GM13976 (cell line): ENCODE measurements around the gene DPP8.

Source experiments
- DNase-seq: peaks from one replicate; pipeline ENCODE4 v3.0.0; 2012; ENCODE audit warnings: low spot score
- in situ Hi-C: fragments of 300-500 bp; cut with MboI; formaldehyde crosslinking; loops from one replicate; pipeline ENCODE4 v1.12.0; 2022; ENCODE audit warnings: low sequenced_read_pairs, mixed read lengths, inconsistent platforms; ENCODE audit not compliant: unreplicated experiment
- TF ChIP-seq, protein P1 (sequence below): IDR thresholded peaks from 2 replicates; pipeline ENCODE4 v1.5.1; 2012; ENCODE audit warnings: borderline replicate concordance, mild to moderate bottlenecking; ENCODE audit not compliant: insufficient read depth; ENCODE audit errors: extremely low read depth, missing control alignments, control extremely low read depth

Gene DPP8

DNA sequence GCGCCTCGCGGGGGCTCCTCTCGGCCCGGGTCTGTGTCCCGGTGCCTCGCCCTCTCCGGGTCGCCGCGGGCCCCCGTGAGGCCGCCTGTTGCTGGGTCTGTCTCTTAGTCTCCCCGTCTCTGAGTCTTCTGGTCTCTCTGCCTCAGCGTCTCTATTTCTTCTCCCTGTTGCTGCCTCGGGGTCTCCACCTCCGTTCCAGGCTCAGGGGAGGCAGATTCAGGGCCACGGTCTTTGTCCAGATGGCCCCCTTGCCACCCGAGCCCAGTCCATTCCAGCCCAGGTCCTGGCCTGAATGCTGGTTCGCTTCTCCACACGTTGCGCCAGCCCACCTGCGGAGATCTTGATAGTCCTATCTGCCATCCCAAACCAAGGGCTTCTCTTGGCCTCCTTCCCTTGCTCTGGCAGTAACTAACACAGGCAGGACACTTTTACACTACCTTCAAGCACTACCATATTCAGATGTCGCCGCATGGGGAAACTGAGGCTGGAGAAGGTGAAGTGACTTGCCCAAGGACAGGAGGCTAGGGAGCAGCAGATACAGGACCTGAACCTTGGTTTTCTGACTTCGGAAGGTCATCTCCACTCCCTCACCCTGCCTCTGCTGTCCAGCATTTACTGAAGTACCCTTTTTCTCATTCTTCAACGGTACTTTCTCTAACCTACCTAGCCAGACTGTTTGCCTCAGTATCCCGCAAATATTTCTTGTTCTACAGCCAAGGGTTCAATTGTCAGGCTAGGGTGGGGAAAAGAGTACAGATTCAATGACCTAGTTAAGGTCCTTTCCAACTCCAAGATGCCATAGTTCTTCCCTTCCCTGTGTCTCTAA lies 94.1 kb downstream of the DPP8 start:
- TF ChIP-seq, protein P1, sequence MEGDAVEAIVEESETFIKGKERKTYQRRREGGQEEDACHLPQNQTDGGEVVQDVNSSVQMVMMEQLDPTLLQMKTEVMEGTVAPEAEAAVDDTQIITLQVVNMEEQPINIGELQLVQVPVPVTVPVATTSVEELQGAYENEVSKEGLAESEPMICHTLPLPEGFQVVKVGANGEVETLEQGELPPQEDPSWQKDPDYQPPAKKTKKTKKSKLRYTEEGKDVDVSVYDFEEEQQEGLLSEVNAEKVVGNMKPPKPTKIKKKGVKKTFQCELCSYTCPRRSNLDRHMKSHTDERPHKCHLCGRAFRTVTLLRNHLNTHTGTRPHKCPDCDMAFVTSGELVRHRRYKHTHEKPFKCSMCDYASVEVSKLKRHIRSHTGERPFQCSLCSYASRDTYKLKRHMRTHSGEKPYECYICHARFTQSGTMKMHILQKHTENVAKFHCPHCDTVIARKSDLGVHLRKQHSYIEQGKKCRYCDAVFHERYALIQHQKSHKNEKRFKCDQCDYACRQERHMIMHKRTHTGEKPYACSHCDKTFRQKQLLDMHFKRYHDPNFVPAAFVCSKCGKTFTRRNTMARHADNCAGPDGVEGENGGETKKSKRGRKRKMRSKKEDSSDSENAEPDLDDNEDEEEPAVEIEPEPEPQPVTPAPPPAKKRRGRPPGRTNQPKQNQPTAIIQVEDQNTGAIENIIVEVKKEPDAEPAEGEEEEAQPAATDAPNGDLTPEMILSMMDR, result no peak
- DNase-seq, result no peak
- in situ Hi-C loops, result no loop called here

DNA sequence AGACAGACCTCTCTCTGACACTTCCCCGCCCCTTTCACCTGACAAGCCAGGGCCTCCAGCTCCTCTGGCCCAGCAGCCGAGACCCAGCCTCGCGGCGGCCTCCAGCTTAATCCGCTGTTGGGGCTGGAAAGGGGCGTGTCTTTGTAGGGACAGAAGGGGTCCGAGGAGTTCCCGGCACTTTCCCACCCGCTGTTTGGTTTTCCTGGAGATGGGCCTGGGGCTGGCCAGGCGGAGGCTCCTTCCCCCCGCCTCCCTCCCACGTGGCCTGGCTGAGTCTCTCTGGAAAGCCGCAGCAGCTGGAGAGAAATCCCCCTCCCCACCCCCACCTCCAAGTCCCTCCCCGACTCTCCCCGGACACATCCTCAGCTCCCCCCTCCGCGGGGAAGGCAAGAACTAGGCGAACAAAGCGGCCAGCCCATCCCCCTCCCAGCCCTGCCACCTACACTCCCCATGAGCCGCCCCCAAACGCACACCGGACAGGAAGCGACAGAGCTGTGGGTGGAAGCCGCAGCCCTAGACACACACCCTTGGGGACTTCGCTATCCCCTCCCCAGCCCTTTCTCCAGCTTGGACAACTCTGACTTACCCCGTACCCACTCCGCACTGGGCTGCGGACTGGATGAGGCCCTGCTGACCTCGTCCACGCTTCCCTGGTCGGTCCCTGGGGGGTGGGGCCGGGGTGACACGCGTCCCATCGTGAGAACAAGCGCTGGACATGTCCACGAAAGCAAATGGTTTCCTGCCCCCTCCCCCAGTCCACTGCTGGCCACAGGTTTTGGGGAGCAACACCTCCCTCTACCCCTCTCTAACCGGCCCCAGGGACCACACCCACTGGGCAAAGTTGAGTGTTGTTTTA lies 95.9 kb downstream of the DPP8 start:
- in situ Hi-C loops, result no loop called here
- TF ChIP-seq, protein P1, result no peak
- peak; percentile 83 for DNase-seq

DNA sequence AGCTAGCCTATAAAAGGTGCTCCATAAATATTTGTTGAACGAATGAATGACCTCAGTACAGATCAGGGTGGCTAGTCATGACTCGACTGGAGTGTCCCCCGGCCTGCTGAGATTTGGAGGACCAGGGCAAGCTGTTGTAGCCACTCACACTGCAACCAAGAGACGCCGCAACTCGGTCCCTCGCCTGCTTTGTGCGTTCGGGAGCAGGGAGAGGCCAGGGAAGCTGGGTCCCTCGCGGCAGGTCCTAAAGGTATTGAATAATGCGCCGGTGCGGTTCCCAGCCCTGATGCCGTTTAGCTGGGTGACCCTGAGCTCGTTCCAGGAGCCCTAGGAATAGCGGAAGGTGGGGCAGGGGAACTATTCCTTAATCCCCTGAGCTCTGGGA lies 96.5 kb downstream of the DPP8 start:
- no peak for DNase-seq
- TF ChIP-seq, protein P1, result no peak
- in situ Hi-C loops, result no loop called here

DNA sequence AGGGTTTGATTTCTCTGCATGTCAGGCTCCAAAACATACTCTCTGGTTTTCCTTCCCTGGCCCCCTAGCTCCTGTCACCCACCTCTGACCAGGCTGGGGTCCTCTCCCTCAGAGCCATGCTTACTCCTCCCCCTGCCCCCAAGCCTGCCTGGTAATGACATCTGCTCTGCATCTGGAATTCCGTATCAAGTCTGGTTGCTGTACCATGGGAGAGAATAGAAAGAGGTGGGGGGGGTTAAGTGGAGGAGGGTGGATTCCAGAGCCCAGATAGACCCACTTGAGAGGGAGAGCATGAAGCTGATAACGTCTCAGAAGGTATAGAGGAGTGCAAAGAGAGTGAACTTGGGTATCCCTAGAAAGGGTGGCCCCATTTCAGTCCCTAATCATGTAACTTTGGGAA lies 98.9 kb downstream of the DPP8 start:
- DNase-seq, result no peak
- in situ Hi-C loops, result no loop called here
- TF ChIP-seq, protein P1, result no peak

DNA sequence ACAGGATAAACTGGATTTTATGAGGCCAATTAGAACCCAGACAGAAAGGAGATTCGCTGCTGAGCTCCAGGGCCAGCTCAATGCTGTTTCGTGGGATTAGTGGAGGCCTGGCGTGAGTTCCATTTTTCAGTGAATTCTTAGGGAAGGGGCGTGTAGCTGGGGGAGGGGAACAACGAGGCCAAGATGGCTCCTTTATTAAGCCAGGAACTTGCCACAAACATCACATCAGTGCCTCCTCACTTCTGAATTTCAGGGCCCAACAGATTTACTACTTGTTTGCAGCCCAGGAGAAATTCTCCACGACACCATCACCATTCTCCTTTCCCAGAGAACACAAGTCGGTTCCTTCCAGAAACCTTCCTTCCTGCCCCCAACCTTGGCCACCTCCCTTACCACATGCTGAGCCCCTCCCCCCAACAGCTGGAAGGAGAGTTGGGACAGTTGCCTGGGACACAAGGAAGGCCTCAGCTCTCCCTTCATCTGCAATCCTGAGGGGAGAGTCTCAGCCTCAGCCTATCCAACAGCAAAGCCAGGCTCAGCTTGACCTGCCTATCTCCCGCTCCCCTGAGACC lies 100.6 kb downstream of the DPP8 start:
- in situ Hi-C loops, result no loop called here
- TF ChIP-seq, protein P1, result no peak
- no peak for DNase-seq

DNA sequence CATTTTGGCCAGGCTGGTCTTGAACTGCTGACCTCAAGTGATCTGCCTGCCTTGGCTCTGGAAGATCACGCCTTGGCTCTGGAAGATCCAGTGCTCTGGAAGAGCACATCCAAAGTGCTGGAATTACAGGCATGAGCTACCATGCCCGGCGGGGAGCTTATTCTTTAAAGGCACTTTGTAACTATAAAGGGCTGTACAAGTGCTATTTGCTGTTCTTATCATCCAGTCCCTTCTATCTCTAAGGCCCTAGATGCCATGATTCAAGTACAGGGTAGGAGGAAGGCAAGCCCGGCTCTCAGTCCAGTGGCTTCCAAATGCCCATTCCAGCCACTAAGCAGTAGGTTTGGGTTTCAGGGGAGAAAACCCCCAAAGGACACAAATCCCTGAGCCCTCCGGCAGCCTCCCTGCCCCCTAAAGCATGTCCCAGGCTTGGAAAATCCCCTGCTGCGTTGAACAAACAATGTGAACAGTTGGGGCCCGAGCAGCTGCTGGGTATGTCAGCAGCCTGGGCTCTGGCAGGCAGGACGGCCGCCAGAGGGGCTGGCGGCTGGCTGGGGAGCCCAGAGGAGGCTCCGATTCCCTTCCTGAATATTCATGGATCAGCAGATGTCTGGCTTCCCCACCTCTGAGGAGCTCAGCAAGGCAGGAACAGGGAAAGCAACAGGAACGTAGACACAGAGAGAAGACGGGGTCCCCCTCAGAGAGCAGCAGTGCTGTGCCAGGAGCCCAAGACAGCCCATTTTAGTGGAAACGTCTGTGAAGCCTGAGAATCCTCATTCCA lies 102.5 kb downstream of the DPP8 start:
- in situ Hi-C loops, result no loop called here
- no peak for DNase-seq
- TF ChIP-seq, protein P1, result no peak
